ENCODE results near the gene MTUS2. TPM values are rescaled to one million over a fixed set of nuclear protein-coding genes. Genes with fewer than 3 reads are reported as not detected.

MTUS2 gene
- total and polyA plus RNA-seq, 9 of the 15 experiments (the other 6 are each of a cell fraction or from before 2014, with no cell fraction given): 0.01 to 0.28 (median 0.06) TPM; not detected in 1

GRCh38 chr13:29456419-29456818 is 636.3 kb downstream of the MTUS2 start (continued):
- TF ChIP-seq, protein P1, sequence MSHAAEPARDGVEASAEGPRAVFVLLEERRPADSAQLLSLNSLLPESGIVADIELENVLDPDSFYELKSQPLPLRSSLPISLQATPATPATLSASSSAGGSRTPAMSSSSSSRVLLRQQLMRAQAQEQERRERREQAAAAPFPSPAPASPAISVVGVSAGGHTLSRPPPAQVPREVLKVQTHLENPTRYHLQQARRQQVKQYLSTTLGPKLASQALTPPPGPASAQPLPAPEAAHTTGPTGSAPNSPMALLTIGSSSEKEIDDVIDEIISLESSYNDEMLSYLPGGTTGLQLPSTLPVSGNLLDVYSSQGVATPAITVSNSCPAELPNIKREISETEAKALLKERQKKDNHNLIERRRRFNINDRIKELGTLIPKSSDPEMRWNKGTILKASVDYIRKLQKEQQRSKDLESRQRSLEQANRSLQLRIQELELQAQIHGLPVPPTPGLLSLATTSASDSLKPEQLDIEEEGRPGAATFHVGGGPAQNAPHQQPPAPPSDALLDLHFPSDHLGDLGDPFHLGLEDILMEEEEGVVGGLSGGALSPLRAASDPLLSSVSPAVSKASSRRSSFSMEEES (CRISPR knock-in tag; IDR thresholded peaks at IDR 0.05): no peak
- peak; percentile 82 for TF ChIP-seq BRD9 (IDR thresholded peaks at IDR 0.05; ENCODE audit: low read depth, partially characterized antibody)
- no peak for TF ChIP-seq CREBBP (IDR thresholded peaks at IDR 0.05; ENCODE audit: low read depth, low read length)
- no peak for TF ChIP-seq FIP1L1 (IDR thresholded peaks at IDR 0.05; ENCODE audit: low read depth, low read length, poor library complexity, severe bottlenecking)
- TF ChIP-seq ATF6 (CRISPR knock-in tag; IDR thresholded peaks at IDR 0.05): no peak
- no peak for TF ChIP-seq RFX7 (CRISPR knock-in tag; IDR thresholded peaks at IDR 0.05)
- TF ChIP-seq, protein P2, sequence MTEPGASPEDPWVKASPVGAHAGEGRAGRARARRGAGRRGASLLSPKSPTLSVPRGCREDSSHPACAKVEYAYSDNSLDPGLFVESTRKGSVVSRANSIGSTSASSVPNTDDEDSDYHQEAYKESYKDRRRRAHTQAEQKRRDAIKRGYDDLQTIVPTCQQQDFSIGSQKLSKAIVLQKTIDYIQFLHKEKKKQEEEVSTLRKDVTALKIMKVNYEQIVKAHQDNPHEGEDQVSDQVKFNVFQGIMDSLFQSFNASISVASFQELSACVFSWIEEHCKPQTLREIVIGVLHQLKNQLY (CRISPR knock-in tag; conservative IDR thresholded peaks at IDR 0.05): no peak
- TF ChIP-seq SRF (CRISPR knock-in tag; IDR thresholded peaks at IDR 0.05): no peak
- no peak for TF ChIP-seq XRCC3 (IDR thresholded peaks at IDR 0.05)
- TF ChIP-seq POLR2A (conservative IDR thresholded peaks at IDR 0.05): peak; percentile 32; the same call in 1 of the 2 replicates
- TF ChIP-seq, protein P3, sequence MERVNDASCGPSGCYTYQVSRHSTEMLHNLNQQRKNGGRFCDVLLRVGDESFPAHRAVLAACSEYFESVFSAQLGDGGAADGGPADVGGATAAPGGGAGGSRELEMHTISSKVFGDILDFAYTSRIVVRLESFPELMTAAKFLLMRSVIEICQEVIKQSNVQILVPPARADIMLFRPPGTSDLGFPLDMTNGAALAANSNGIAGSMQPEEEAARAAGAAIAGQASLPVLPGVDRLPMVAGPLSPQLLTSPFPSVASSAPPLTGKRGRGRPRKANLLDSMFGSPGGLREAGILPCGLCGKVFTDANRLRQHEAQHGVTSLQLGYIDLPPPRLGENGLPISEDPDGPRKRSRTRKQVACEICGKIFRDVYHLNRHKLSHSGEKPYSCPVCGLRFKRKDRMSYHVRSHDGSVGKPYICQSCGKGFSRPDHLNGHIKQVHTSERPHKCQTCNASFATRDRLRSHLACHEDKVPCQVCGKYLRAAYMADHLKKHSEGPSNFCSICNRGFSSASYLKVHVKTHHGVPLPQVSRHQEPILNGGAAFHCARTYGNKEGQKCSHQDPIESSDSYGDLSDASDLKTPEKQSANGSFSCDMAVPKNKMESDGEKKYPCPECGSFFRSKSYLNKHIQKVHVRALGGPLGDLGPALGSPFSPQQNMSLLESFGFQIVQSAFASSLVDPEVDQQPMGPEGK (CRISPR knock-in tag; IDR thresholded peaks at IDR 0.05; ENCODE audit: borderline replicate concordance): no peak
- no peak for TF ChIP-seq NFIX (CRISPR knock-in tag; IDR thresholded peaks at IDR 0.05; ENCODE audit: low read depth)
- TF ChIP-seq ZFP91 (CRISPR knock-in tag; IDR thresholded peaks at IDR 0.05): no peak
- no peak for TF ChIP-seq BRF1 (IDR thresholded peaks at IDR 0.05; ENCODE audit: borderline replicate concordance, extremely low read depth, insufficient read length)
- no peak for TF ChIP-seq ZNF444 (CRISPR knock-in tag; IDR thresholded peaks at IDR 0.05)
- peak; percentile 47 for TF ChIP-seq TBP (optimal IDR thresholded peaks at IDR 0.05; ENCODE audit: low read depth, low read length)
- no peak for TF ChIP-seq ZBTB49 (CRISPR knock-in tag; IDR thresholded peaks at IDR 0.05; ENCODE audit: borderline replicate concordance)
- TF ChIP-seq ZNF696 (CRISPR knock-in tag; conservative IDR thresholded peaks at IDR 0.05): no peak

All from K562 (cell line).